Activated CD8-positive, alpha-beta T cell treated with anti-CD3 and anti-CD28 coated beads, Interleukin-2, amount 10 ng/mL, durations not matched to agents 7 days and 5 days (primary cell): Measurements from ENCODE around the gene PWWP2A. TPM values are rescaled to one million over a fixed set of nuclear protein-coding genes. Genes with fewer than 3 reads are reported as not detected.

ENCODE experiments used
- ATAC-seq: fragments of 150-1000 bp; cut with Tn5 transposase; one replicate; pipeline ENCODE4 v1.10.0; 2021; ENCODE audit warnings: moderate library complexity
- CTCF ChIA-PET: fragments of 350-600 bp; sonication (Branson Sonifier 250); formaldehyde crosslinking; loops from one replicate; lab custom pipeline; 2021; ENCODE audit warnings: antibody characterized with exemption; lab: Charles Lee
- POLR2A ChIA-PET: fragments of 350-600 bp; sonication (Branson Sonifier 250); formaldehyde crosslinking; loops from one replicate; lab custom pipeline; 2021; ENCODE audit warnings: antibody characterized with exemption; lab: Charles Lee
- DNase-seq: peaks from one replicate; pipeline ENCODE4 v3.0.0-alpha.2; 2020
- H3K27ac Mint-ChIP-seq: one replicate; pipeline ENCODE4 v1.8.0; 2021; ENCODE audit warnings: mild to moderate bottlenecking, mixed read lengths
- H3K27me3 Mint-ChIP-seq: one replicate; pipeline ENCODE4 v1.8.0; 2021; ENCODE audit warnings: low read depth, mixed read lengths
- H3K36me3 Mint-ChIP-seq: one replicate; pipeline ENCODE4 v1.8.0; 2021; ENCODE audit warnings: low read depth, mixed read lengths
- H3K4me1 Mint-ChIP-seq: one replicate; pipeline ENCODE4 v1.8.0; 2021; ENCODE audit warnings: low read depth, mixed read lengths
- H3K4me3 Mint-ChIP-seq: one replicate; pipeline ENCODE4 v1.8.0; 2021; ENCODE audit warnings: mild to moderate bottlenecking, mixed read lengths
- H3K9me3 Mint-ChIP-seq: one replicate; pipeline ENCODE4 v1.8.0; 2022; ENCODE audit warnings: mixed read lengths; ENCODE audit not compliant: insufficient read depth
- total RNA-seq, 2 experiments: library from RNA; stranded (reverse); gene quantifications; one replicate each; pipeline ENCODE4 v1.2.3, GENCODE V29; 2021

Gene PWWP2A
- total RNA-seq, 2 experiments from 2014 or later = 19.5 to 24.9 TPM

GRCh38 chr5:160119905-160120266, 636 bp upstream of the PWWP2A start:
- H3K4me1 Mint-ChIP-seq = peaks cover 17% of the 10 kb centered on the region
- ATAC-seq = no peak
- CTCF ChIA-PET = no interaction called here
- no peak for DNase-seq
- H3K27me3 Mint-ChIP-seq = peaks cover 8% of the 10 kb centered on the region
- H3K9me3 Mint-ChIP-seq = no peaks in the 10 kb centered on the region
- POLR2A ChIA-PET = no interaction called here
- H3K4me3 Mint-ChIP-seq = peak overlapping the region; percentile 88
- peaks cover 16% of the 10 kb centered on the region for H3K36me3 Mint-ChIP-seq
- peak overlapping the region; percentile 64 for H3K27ac Mint-ChIP-seq

DNA sequence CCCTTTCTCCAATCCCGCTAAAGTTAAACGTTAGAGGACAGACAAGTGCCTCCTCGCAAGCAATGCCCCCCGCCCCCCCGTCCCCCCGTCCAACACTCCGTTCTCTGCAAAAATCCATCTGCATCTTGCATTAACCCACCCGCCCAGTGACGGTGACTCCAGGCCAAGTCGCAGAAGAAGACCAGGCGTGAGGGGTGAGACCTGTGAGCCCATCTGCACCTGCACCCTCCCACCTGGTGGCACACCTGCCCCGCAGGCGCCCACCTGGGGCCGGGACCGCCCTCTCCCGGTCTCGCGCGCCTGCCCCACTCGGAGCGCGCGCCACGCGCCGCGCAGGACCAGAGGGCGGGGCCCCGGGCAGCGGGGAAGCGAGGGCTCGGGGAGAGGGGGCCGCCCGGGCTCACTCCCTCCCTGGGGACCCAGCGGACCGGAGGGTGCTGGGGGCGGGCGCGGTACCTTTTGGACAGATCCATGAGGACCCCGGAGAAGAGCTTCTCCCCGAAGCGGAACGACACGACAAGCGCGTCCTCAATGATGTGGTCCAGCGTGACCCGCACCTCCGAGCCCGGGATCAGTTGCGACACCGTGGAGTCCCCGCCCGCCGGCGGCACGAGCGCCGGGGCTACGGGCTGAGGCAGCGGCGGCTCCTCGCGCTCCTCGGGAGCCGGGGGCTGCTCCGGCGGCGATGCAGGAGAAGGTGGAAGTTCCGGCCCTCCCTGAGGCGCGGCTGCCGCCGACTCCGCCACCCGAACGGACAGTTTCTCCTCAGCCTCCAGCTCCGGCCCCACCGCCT, 705 bp downstream of the PWWP2A start:
- peaks cover 17% of the 10 kb centered on the region for H3K4me1 Mint-ChIP-seq
- peak; percentile 49 for DNase-seq
- H3K27ac Mint-ChIP-seq = peak overlapping the region; percentile 75
- peaks cover 8% of the 10 kb centered on the region for H3K27me3 Mint-ChIP-seq
- ATAC-seq = peak; percentile 14
- no peaks in the 10 kb centered on the region for H3K9me3 Mint-ChIP-seq
- CTCF ChIA-PET = interaction anchor here (1.6 kb wide), 1 partner anchor 97 kb away, joined by 9 read pairs; no protein-coding TSS in a partner anchor
- POLR2A ChIA-PET = interaction anchor here (0.6 to 1.6 kb wide), 3 partner anchors 27 to 301 kb away, joined by 3 to 9 read pairs (median 3); partner anchors contain the start of gene TTC1
- H3K4me3 Mint-ChIP-seq = peak overlapping the region; percentile 74
- peaks cover 27% of the 10 kb centered on the region for H3K36me3 Mint-ChIP-seq

DNA sequence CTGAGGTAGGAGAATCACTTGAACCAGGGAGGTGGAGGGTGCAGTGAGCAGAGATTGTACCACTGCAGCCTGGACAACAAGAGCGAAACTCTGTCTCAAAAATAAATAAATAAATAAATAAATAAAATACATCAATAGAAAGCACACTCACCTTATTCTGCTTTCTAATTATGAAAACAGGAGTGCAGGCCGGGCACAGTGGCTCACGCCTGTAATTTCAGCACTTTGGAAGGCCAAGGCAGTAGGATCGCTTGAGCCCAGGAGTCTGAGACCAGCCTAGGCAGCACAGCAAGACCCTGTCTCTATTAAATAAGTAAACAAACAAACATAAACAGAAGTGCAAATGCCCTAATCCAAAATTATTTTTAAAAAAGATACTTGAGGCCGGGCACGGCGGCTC, 2.3 kb downstream of the PWWP2A start:
- ChIA-PET CTCF (interaction anchor here (1.4 kb wide), 1 partner anchor 36 kb away, joined by 6 read pairs; no protein-coding TSS in a partner anchor), POLR2A (no interaction called here)
- Mint-ChIP-seq H3K9me3 (no peaks in the 10 kb centered on the region), H3K27ac (no peak overlapping the region), H3K27me3 (no peaks in the 10 kb centered on the region), H3K4me3 (no peak overlapping the region), H3K4me1 (peaks cover 17% of the 10 kb centered on the region), H3K36me3 (peaks cover 41% of the 10 kb centered on the region)
- DNase-seq (no peak), ATAC-seq (no peak)

DNA sequence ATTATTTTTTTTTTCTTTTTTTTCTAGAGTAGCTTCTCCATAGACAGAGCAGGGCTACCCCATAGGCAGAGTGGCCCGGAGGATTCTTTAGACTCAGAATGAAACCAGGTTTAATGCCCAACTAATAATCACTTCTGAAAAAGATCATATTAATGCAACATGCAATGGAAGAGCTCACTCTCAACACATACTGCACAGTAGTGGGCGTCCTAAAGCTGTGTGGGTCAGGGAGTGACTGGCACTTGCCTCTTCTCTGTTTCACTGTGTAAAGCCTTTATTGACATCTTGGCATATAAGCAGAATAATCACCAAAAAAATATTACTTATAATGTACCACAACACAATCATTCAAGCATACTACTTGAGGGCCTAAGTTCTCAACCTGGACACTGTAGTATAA, 11.1 kb downstream of the PWWP2A start:
- H3K4me1 Mint-ChIP-seq = no peaks in the 10 kb centered on the region
- peaks cover 32% of the 10 kb centered on the region for H3K36me3 Mint-ChIP-seq

GRCh38 chr5:160105686-160106360, 13.4 kb downstream of the PWWP2A start:
- H3K9me3 Mint-ChIP-seq = no peaks in the 10 kb centered on the region
- POLR2A ChIA-PET = no interaction called here
- DNase-seq (no peak), ATAC-seq (no peak)
- CTCF ChIA-PET = interaction anchor here (1.3 kb wide), 1 partner anchor 26 kb away, joined by 3 read pairs; no protein-coding TSS in a partner anchor
- no peak overlapping the region for H3K4me3 Mint-ChIP-seq
- no peak overlapping the region for H3K27ac Mint-ChIP-seq
- H3K27me3 Mint-ChIP-seq = no peaks in the 10 kb centered on the region
- H3K4me1 Mint-ChIP-seq = no peaks in the 10 kb centered on the region
- peaks cover 22% of the 10 kb centered on the region for H3K36me3 Mint-ChIP-seq

More for the DNA sequence above, 11.1 kb downstream of the PWWP2A start:
- H3K27me3 Mint-ChIP-seq = no peaks in the 10 kb centered on the region
- CTCF ChIA-PET = interaction anchor here (1.0 kb wide), 1 partner anchor 28 kb away, joined by 3 read pairs; no protein-coding TSS in a partner anchor
- no peak overlapping the region for H3K4me3 Mint-ChIP-seq
- H3K27ac Mint-ChIP-seq = no peak overlapping the region
- ATAC-seq = no peak
- no peaks in the 10 kb centered on the region for H3K9me3 Mint-ChIP-seq
- DNase-seq = no peak
- POLR2A ChIA-PET = no interaction called here

DNA sequence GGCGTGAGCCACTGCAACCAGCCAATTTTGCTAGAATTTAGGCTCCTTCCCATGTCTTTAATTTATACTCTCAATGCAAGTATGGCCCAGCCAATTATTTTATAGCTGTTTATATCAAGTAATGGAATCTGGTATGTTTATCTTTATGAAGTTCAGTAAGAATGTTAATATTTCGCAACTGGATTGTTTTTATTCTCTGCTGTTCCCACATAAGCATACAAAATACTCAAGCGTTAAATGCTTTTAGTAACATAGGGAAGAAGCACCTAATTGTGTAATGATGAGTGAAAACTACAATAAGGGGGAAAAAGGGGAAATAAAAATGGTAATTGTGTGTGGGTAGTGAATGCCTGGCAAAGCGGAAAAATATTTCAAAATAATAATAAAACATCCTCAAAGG, 21.3 kb downstream of the PWWP2A start:
- Mint-ChIP-seq H3K27me3 (no peaks in the 10 kb centered on the region), H3K9me3 (no peaks in the 10 kb centered on the region), H3K4me1 (peaks cover 21% of the 10 kb centered on the region), H3K36me3 (peaks cover 33% of the 10 kb centered on the region), H3K4me3 (no peak overlapping the region), H3K27ac (no peak overlapping the region)
- CTCF ChIA-PET = no interaction called here
- POLR2A ChIA-PET = no interaction called here
- DNase-seq (no peak), ATAC-seq (no peak)

DNA sequence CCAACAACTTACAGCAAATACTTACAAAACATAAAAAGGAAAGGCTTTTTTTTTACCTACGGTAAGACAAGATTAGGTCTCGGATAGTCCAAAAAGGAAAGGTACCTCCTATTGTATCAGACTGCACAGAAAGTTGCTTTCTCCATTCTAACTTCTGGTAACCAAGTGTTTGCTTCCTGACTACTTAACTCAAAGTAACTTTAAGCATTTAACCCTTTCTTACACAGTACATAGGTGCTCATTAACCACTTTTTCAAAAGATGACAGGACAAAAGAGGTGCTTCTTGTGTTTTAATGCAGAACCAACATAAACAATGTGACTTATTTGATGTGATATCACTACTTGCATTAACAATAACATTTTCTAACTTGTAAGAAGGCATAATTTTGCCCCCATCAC, 23.1 kb downstream of the PWWP2A start:
- DNase-seq (no peak), ATAC-seq (no peak)
- Mint-ChIP-seq H3K4me1 (peaks cover 30% of the 10 kb centered on the region), H3K27ac (no peak overlapping the region), H3K4me3 (no peak overlapping the region), H3K27me3 (no peaks in the 10 kb centered on the region), H3K9me3 (no peaks in the 10 kb centered on the region), H3K36me3 (peaks cover 43% of the 10 kb centered on the region)
- POLR2A ChIA-PET = no interaction called here
- CTCF ChIA-PET = no interaction called here

- no peaks in the 10 kb centered on the region for H3K9me3 Mint-ChIP-seq
- no peak for ATAC-seq
- H3K4me1 Mint-ChIP-seq = peaks cover 30% of the 10 kb centered on the region
- H3K27ac Mint-ChIP-seq = peak overlapping the region; percentile 78
- peaks cover 39% of the 10 kb centered on the region for H3K36me3 Mint-ChIP-seq
- CTCF ChIA-PET = interaction anchor here (1.5 to 2.8 kb wide), 3 partner anchors 12 to 71 kb away, joined by 4 to 14 read pairs (median 5); no protein-coding TSS in a partner anchor
- peak overlapping the region; percentile 7 for H3K4me3 Mint-ChIP-seq
- H3K27me3 Mint-ChIP-seq = no peaks in the 10 kb centered on the region
- POLR2A ChIA-PET = interaction anchor here (0.7 kb wide), 1 partner anchor 347 kb away, joined by 3 read pairs; no protein-coding TSS in a partner anchor
- DNase-seq = no peak
Measured at GRCh38 chr5:160092960-160093707, 26.1 kb downstream of the PWWP2A start.

GRCh38 chr5:160092514-160092913, 26.7 kb downstream of the PWWP2A start:
- peaks cover 36% of the 10 kb centered on the region for H3K36me3 Mint-ChIP-seq
- H3K27ac Mint-ChIP-seq = no peak overlapping the region
- POLR2A ChIA-PET = no interaction called here
- H3K4me3 Mint-ChIP-seq = no peak overlapping the region
- H3K27me3 Mint-ChIP-seq = no peaks in the 10 kb centered on the region
- H3K4me1 Mint-ChIP-seq = peaks cover 30% of the 10 kb centered on the region
- no peak for DNase-seq
- CTCF ChIA-PET = interaction anchor here (1.5 to 2.8 kb wide), 2 partner anchors 12 to 70 kb away, joined by 4 to 14 read pairs; no protein-coding TSS in a partner anchor
- H3K9me3 Mint-ChIP-seq = no peaks in the 10 kb centered on the region
- ATAC-seq = no peak

- ATAC-seq = no peak
- DNase-seq = no peak
- H3K27me3 Mint-ChIP-seq = no peaks in the 10 kb centered on the region
- H3K4me3 Mint-ChIP-seq = no peak overlapping the region
- no peaks in the 10 kb centered on the region for H3K9me3 Mint-ChIP-seq
- H3K36me3 Mint-ChIP-seq = peaks cover 33% of the 10 kb centered on the region
- peaks cover 27% of the 10 kb centered on the region for H3K4me1 Mint-ChIP-seq
- no peak overlapping the region for H3K27ac Mint-ChIP-seq
- CTCF ChIA-PET = interaction anchor here (0.7 kb wide), 1 partner anchor 289 kb away, joined by 4 read pairs; no protein-coding TSS in a partner anchor
- POLR2A ChIA-PET = no interaction called here
Measured at GRCh38 chr5:160090059-160090458, 29.2 kb downstream of the PWWP2A start.

DNA sequence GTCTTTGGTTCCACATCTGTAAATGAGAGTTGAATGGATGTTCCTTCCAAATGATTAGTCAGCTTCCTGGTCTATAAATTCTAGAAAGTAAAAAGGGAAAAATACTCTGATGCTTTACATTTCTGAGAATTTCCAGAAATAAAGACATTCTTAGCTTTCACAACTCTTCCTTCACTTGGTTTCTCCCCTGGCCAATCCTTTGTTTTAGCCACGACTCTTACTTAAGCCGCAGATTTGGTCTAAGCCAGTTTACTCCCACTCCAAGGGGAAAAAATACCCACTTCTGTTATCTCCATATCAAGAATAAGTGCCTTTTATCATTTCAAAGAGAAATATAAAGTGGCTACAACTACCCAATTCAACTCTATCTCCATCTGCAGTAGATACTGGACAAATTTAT, 29.7 kb downstream of the PWWP2A start:
- H3K4me1 Mint-ChIP-seq = peaks cover 24% of the 10 kb centered on the region
- H3K4me3 Mint-ChIP-seq = no peak overlapping the region
- ATAC-seq = no peak
- ChIA-PET CTCF (interaction anchor here (0.7 to 1.0 kb wide), 2 partner anchors 9 to 288 kb away, joined by 3 to 4 read pairs; no protein-coding TSS in a partner anchor), POLR2A (no interaction called here)
- H3K27me3 Mint-ChIP-seq = no peaks in the 10 kb centered on the region
- no peaks in the 10 kb centered on the region for H3K9me3 Mint-ChIP-seq
- H3K27ac Mint-ChIP-seq = no peak overlapping the region
- DNase-seq = no peak
- peaks cover 31% of the 10 kb centered on the region for H3K36me3 Mint-ChIP-seq
